ENCODE data around the gene LURAP1L. TPM values are rescaled to one million over a fixed set of nuclear protein-coding genes. Genes with fewer than 3 reads are reported as not detected.

LURAP1L gene
- total RNA-seq, 4 donors from 2014 or later, result 1.5 to 15.6 (median 9.4) TPM

- Histone ChIP-seq H3K4me1 (no peaks in the 10 kb centered on the region), H3K4me3 (no peak overlapping the region), H3K27ac (no peak overlapping the region), H3K27me3 (no peaks in the 10 kb centered on the region), H3K36me3 (no peaks in the 10 kb centered on the region), H3K9me3 (no peaks in the 10 kb centered on the region)
- no peak for DNase-seq
- intact Hi-C loops (cut with DNase I; ENCODE audit: low total_unique reads), result no loop called here
- TF ChIP-seq, protein P1, sequence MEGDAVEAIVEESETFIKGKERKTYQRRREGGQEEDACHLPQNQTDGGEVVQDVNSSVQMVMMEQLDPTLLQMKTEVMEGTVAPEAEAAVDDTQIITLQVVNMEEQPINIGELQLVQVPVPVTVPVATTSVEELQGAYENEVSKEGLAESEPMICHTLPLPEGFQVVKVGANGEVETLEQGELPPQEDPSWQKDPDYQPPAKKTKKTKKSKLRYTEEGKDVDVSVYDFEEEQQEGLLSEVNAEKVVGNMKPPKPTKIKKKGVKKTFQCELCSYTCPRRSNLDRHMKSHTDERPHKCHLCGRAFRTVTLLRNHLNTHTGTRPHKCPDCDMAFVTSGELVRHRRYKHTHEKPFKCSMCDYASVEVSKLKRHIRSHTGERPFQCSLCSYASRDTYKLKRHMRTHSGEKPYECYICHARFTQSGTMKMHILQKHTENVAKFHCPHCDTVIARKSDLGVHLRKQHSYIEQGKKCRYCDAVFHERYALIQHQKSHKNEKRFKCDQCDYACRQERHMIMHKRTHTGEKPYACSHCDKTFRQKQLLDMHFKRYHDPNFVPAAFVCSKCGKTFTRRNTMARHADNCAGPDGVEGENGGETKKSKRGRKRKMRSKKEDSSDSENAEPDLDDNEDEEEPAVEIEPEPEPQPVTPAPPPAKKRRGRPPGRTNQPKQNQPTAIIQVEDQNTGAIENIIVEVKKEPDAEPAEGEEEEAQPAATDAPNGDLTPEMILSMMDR (IDR thresholded peaks at IDR 0.05), result no peak
- TF ChIP-seq POLR2A (IDR thresholded peaks at IDR 0.05), result no peak
Measured at GRCh38 chr9:12797037-12797436, 22.2 kb downstream of the LURAP1L start.

GRCh38 chr9:12798066-12798770 lies 23.4 kb downstream of the LURAP1L start:
- H3K36me3 ChIP-seq, result no peaks in the 10 kb centered on the region
- no peaks in the 10 kb centered on the region for H3K27me3 ChIP-seq
- TF ChIP-seq, protein P1 (IDR thresholded peaks at IDR 0.05), result no peak
- TF ChIP-seq POLR2A (IDR thresholded peaks at IDR 0.05), result no peak
- DNase-seq, result no peak
- intact Hi-C loops (cut with DNase I; ENCODE audit: low total_unique reads), result no loop called here
- no peaks in the 10 kb centered on the region for H3K4me1 ChIP-seq
- no peak overlapping the region for H3K27ac ChIP-seq
- H3K9me3 ChIP-seq, result no peaks in the 10 kb centered on the region
- H3K4me3 ChIP-seq, result no peak overlapping the region

DNA sequence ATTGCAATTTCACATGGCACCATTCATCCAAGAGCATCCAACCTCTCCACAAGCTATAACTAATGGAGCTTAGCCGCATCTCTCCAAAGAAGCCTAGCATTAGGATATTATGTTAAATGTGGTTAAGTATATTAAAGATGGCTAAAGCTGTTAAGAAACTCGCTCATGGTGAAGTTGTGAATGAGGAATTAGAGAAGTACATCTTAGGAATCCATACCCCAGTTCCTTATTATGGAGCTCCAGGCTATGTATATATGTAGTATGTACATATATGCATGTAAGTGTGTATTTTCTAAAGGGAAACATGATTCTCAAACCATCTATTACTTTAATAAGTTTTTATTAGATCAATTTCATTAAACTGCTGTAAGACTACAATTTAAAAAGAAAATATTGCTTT lies 26.4 kb downstream of the LURAP1L start:
- H3K27ac ChIP-seq, result no peak overlapping the region
- DNase-seq, result no peak
- no peaks in the 10 kb centered on the region for H3K36me3 ChIP-seq
- intact Hi-C loops (cut with DNase I; ENCODE audit: low total_unique reads), result no loop called here
- no peaks in the 10 kb centered on the region for H3K9me3 ChIP-seq
- H3K27me3 ChIP-seq, result no peaks in the 10 kb centered on the region
- TF ChIP-seq, protein P1 (IDR thresholded peaks at IDR 0.05), result no peak
- H3K4me3 ChIP-seq, result no peak overlapping the region
- H3K4me1 ChIP-seq, result no peaks in the 10 kb centered on the region

DNA sequence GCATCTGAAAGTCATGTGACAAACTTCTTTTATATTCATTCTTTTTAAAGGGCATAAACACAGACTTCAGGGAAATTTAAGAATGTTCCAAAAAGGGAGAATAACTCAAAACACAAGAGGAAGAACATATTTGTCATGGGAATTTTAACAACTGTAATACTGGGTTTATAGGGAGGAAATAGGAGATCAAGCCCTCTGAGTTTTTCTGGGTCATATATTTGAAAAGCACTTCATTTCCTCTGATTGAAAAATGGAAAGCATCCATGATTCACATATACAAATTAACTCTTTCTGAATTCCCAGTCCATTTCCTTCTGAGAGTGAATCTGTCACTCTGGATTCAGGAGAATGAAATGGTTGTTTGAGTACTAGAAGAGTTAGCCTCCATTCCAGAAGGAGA lies 26.8 kb downstream of the LURAP1L start:
- Histone ChIP-seq H3K27ac (no peak overlapping the region), H3K9me3 (no peaks in the 10 kb centered on the region), H3K27me3 (no peaks in the 10 kb centered on the region), H3K4me1 (no peaks in the 10 kb centered on the region), H3K4me3 (no peak overlapping the region), H3K36me3 (no peaks in the 10 kb centered on the region)
- intact Hi-C loops (cut with DNase I; ENCODE audit: low total_unique reads), result no loop called here
- TF ChIP-seq, protein P1 (IDR thresholded peaks at IDR 0.05), result no peak
- no peak for TF ChIP-seq POLR2A (IDR thresholded peaks at IDR 0.05)
- no peak for DNase-seq

GRCh38 chr9:12802093-12802492 lies 27.3 kb downstream of the LURAP1L start:
- H3K36me3 ChIP-seq, result no peaks in the 10 kb centered on the region
- TF ChIP-seq, protein P1 (IDR thresholded peaks at IDR 0.05), result no peak
- TF ChIP-seq POLR2A (IDR thresholded peaks at IDR 0.05), result no peak
- H3K9me3 ChIP-seq, result no peaks in the 10 kb centered on the region
- no peaks in the 10 kb centered on the region for H3K4me1 ChIP-seq
- intact Hi-C loops (cut with DNase I; ENCODE audit: low total_unique reads), result no loop called here
- H3K27me3 ChIP-seq, result no peaks in the 10 kb centered on the region
- H3K27ac ChIP-seq, result no peak overlapping the region
- H3K4me3 ChIP-seq, result no peak overlapping the region
- DNase-seq, result no peak
